Spleen (tissue), 7 donors: ENCODE measurements around the gene LOXL1.

Experiments used
- POLR2A ChIP-seq, 3 donors: fragments of 450-650 bp; IDR thresholded peaks; one replicate each; pipeline ENCODE4 v1.5.1; 2017; ENCODE audit warnings: antibody characterized with exemption in 3 of 3, mild to moderate bottlenecking in 1 of 3
- POLR2AphosphoS5 ChIP-seq, 3 donors: sonication (generic); formaldehyde crosslinking; IDR thresholded peaks; one replicate each; pipeline ENCODE4 v1.5.1; 2017; ENCODE audit warnings: antibody characterized with exemption in 3 of 3
- TF ChIP-seq, protein P1 (sequence below), 11 experiments: fragments of 200-600 bp in 7 of 11; fragments of 450-650 bp in 4 of 11; sonication (generic) in 4 of 11; IDR thresholded peaks in 8 of 11; conservative IDR thresholded peaks in 3 of 11; 1 replicate in 7 of 11; 2 replicates in 4 of 11; pipeline versions ENCODE4 v1.4.0 to v1.8.0; 2016 to 2021; ENCODE audit warnings: antibody characterized with exemption in 11 of 11, inconsistent platforms in 4 of 11, mild to moderate bottlenecking in 1 of 11
- donor health status: DM: no; HTN: no; CAD: no; lungs with moderate emphysema.
- donor health status: DM: no; HTN: no; CAD: no.
- donor health status: DM: no; HTN: no; CAD: no.

GRCh38 chr15:73989001-73989798 is 62.9 kb downstream of the LOXL1 start:
- TF ChIP-seq, protein P1, sequence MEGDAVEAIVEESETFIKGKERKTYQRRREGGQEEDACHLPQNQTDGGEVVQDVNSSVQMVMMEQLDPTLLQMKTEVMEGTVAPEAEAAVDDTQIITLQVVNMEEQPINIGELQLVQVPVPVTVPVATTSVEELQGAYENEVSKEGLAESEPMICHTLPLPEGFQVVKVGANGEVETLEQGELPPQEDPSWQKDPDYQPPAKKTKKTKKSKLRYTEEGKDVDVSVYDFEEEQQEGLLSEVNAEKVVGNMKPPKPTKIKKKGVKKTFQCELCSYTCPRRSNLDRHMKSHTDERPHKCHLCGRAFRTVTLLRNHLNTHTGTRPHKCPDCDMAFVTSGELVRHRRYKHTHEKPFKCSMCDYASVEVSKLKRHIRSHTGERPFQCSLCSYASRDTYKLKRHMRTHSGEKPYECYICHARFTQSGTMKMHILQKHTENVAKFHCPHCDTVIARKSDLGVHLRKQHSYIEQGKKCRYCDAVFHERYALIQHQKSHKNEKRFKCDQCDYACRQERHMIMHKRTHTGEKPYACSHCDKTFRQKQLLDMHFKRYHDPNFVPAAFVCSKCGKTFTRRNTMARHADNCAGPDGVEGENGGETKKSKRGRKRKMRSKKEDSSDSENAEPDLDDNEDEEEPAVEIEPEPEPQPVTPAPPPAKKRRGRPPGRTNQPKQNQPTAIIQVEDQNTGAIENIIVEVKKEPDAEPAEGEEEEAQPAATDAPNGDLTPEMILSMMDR (IDR thresholded peaks at IDR 0.05 in 8 of 11, conservative IDR thresholded peaks at IDR 0.05 in 3 of 11) = no peak
- TF ChIP-seq POLR2A (IDR thresholded peaks at IDR 0.05) = no peak
- TF ChIP-seq POLR2AphosphoS5 (IDR thresholded peaks at IDR 0.05) = no peak
